HG03139 (cell line): ENCODE measurements around the gene SGO1.
A peak's percentile ranks its signal among the peaks of the same experiment; 100 is the strongest.

Experiments used
- ATAC-seq: cut with Tn5 transposase; IDR thresholded peaks from one replicate; pipeline ENCODE4 v1.9.1; 2021; ENCODE audit not compliant: unreplicated experiment

Gene SGO1

GRCh38 chr3:20160230-20160629 is 25.8 kb downstream of the SGO1 start:
- ATAC-seq: no peak

- no peak for ATAC-seq
Observed at GRCh38 chr3:20154928-20155327, 31.1 kb downstream of the SGO1 start.

GRCh38 chr3:20154078-20154477 is 31.9 kb downstream of the SGO1 start:
- no peak for ATAC-seq

GRCh38 chr3:20148466-20148865 is 37.5 kb downstream of the SGO1 start:
- ATAC-seq: no peak

- no peak for ATAC-seq
Observed at GRCh38 chr3:20147361-20147760, 38.6 kb downstream of the SGO1 start.

GRCh38 chr3:20146301-20146700 is 39.7 kb downstream of the SGO1 start:
- no peak for ATAC-seq

GRCh38 chr3:20145874-20146273 is 40.1 kb downstream of the SGO1 start:
- no peak for ATAC-seq

- no peak for ATAC-seq
Observed at GRCh38 chr3:20143519-20143918, 42.5 kb downstream of the SGO1 start.

- no peak for ATAC-seq
Observed at GRCh38 chr3:20142517-20142916, 43.5 kb downstream of the SGO1 start.

- ATAC-seq: no peak
Observed at GRCh38 chr3:20141851-20142250, 44.2 kb downstream of the SGO1 start.

- no peak for ATAC-seq
Observed at GRCh38 chr3:20141316-20141715, 44.7 kb downstream of the SGO1 start.

GRCh38 chr3:20140881-20141280 is 45.1 kb downstream of the SGO1 start:
- ATAC-seq: no peak

GRCh38 chr3:20137647-20138046 is 48.4 kb downstream of the SGO1 start:
- no peak for ATAC-seq

- no peak for ATAC-seq
Observed at GRCh38 chr3:20136231-20136630, 49.8 kb downstream of the SGO1 start.

- ATAC-seq: no peak
Observed at GRCh38 chr3:20130106-20130505, 55.9 kb downstream of the SGO1 start.

GRCh38 chr3:20128358-20128757 is 57.6 kb downstream of the SGO1 start:
- no peak for ATAC-seq

GRCh38 chr3:20125897-20126296 is 60.1 kb downstream of the SGO1 start:
- peak; percentile 99 for ATAC-seq

GRCh38 chr3:20125289-20125688 is 60.7 kb downstream of the SGO1 start:
- no peak for ATAC-seq

GRCh38 chr3:20123131-20123652 is 62.8 kb downstream of the SGO1 start:
- no peak for ATAC-seq

- no peak for ATAC-seq
Observed at GRCh38 chr3:20121088-20121487, 64.9 kb downstream of the SGO1 start.
